Endothelial cell of umbilical vein (primary cell): ENCODE results near the gene RAB3IL1. TPM values are rescaled to one million over a fixed set of nuclear protein-coding genes. Genes with fewer than 3 reads are reported as not detected.

Experiments
- BruUV-seq: library from RNA; stranded (reverse); fragments of 400-500 nt; replicated peaks from 2 replicates; lab custom pipeline; 2021; lab: Mats Ljungman, UMichigan
- CTCF ChIA-PET: fragments of 300-600, 350-600 bp; sonication (Branson Sonifier 250); formaldehyde crosslinking; loops from one replicate; lab custom pipeline; 2021; ENCODE audit warnings: antibody characterized with exemption, inconsistent platforms; lab: Charles Lee
- POLR2A ChIA-PET: fragments of 300-600, 350-600 bp; sonication (Branson Sonifier 250); formaldehyde crosslinking; loops from one replicate; lab custom pipeline; 2021; ENCODE audit warnings: antibody characterized with exemption, inconsistent platforms; lab: Charles Lee
- DNase-seq: peaks from one replicate; pipeline ENCODE4 v3.0.0-alpha.2; 2011; ENCODE audit warnings: low read depth, low spot score
- FAIRE-seq: peaks from 2 replicates; lab custom pipeline; 2011; peaks lifted over from hg19 to GRCh38; lab: Jason Lieb, UNC
- H2AFZ ChIP-seq: 2 replicates; pipeline ENCODE4 v1.6.0; 2012; ENCODE audit warnings: low read depth, low read length, control low read depth, inconsistent platforms
- H3K27ac ChIP-seq: 2 replicates; pipeline ENCODE4 v1.5.1; 2011; ENCODE audit warnings: low read depth, mild to moderate bottlenecking, control low read depth, low read length, moderate library complexity; ENCODE audit not compliant: insufficient read depth
- H3K27me3 ChIP-seq, 2 experiments: 2 replicates each; pipeline versions ENCODE4 v1.6.0 to v1.6.1; 2011; ENCODE audit warnings: low read length in 2 of 2, mixed read lengths in 1 of 2; ENCODE audit not compliant: control insufficient read depth in 2 of 2, insufficient read depth in 2 of 2
- H3K36me3 ChIP-seq, 2 experiments: 2 replicates in 1 of 2; 3 replicates in 1 of 2; pipeline ENCODE4 v1.5.1; 2011; ENCODE audit warnings: low read length in 2 of 2, mild to moderate bottlenecking in 1 of 2, moderate library complexity in 1 of 2; ENCODE audit not compliant: control insufficient read depth in 2 of 2, insufficient read depth in 2 of 2; ENCODE audit errors: extremely low read depth in 1 of 2
- H3K4me1 ChIP-seq: 3 replicates; pipeline ENCODE4 v1.5.1; 2011; ENCODE audit warnings: mild to moderate bottlenecking, low read length; ENCODE audit not compliant: control insufficient read depth, insufficient read depth; ENCODE audit errors: extremely low read depth
- H3K4me2 ChIP-seq: 2 replicates; pipeline ENCODE4 v1.6.1; 2011; ENCODE audit warnings: low read length, control low read depth, mixed read lengths; ENCODE audit not compliant: insufficient read depth
- H3K4me3 ChIP-seq, 3 experiments: fragments of 200-600 bp in 1 of 3; sonication (generic), shearing (Covaris generic) in 1 of 3; replicated peaks in 1 of 3; 2 replicates each; pipeline ENCODE4 v1.5.1; 2011 to 2016; ENCODE audit warnings: control low read depth in 3 of 3, low read length in 3 of 3, mild to moderate bottlenecking in 2 of 3, inconsistent platforms in 1 of 3, low read depth in 1 of 3, moderate library complexity in 1 of 3; ENCODE audit not compliant: insufficient read depth in 1 of 3
- H3K79me2 ChIP-seq: 2 replicates; pipeline ENCODE4 v1.6.0; 2012; ENCODE audit warnings: low read length, inconsistent platforms; ENCODE audit not compliant: control insufficient read depth, insufficient read depth
- H3K9ac ChIP-seq: replicated peaks from 2 replicates; pipeline ENCODE3; 2011; ENCODE audit warnings: low read length, control low read depth; ENCODE audit not compliant: insufficient read depth; ENCODE audit errors: extremely low read depth
- H3K9me1 ChIP-seq: replicated peaks from 3 replicates; pipeline ENCODE4 v1.6.0; 2011; ENCODE audit warnings: mild to moderate bottlenecking, low read length; ENCODE audit not compliant: control insufficient read depth, insufficient read depth; ENCODE audit errors: extremely low read depth
- H3K9me3 ChIP-seq: replicated peaks from 2 replicates; pipeline ENCODE4 v1.5.1; 2012; ENCODE audit warnings: low read length, inconsistent platforms; ENCODE audit not compliant: control insufficient read depth, insufficient read depth
- H4K20me1 ChIP-seq: replicated peaks from 2 replicates; pipeline ENCODE3; 2011; ENCODE audit warnings: mild to moderate bottlenecking, low read length; ENCODE audit not compliant: control insufficient read depth, insufficient read depth; ENCODE audit errors: extremely low read depth
- CTCF ChIP-seq, 2 donors: IDR thresholded peaks; 1 replicate in 1 of 2; 2 replicates in 1 of 2; pipeline ENCODE4 v1.5.1; 2011; ENCODE audit warnings: low read length in 2 of 2, mild to moderate bottlenecking in 2 of 2, moderate library complexity in 2 of 2, control low read depth in 1 of 2, inconsistent platforms in 1 of 2, low read depth in 1 of 2; ENCODE audit not compliant: insufficient read depth in 1 of 2; ENCODE audit errors: extremely low read depth in 1 of 2
- FOS ChIP-seq: IDR thresholded peaks from 2 replicates; pipeline ENCODE4 v1.6.1; 2011; ENCODE audit warnings: mild to moderate bottlenecking, low read length, moderate library complexity, borderline replicate concordance; ENCODE audit not compliant: insufficient read depth
- GATA2 ChIP-seq: IDR thresholded peaks from 2 replicates; pipeline ENCODE4 v1.7.0; 2011; ENCODE audit warnings: low read depth, mild to moderate bottlenecking, moderate library complexity, mixed read lengths, low read length; ENCODE audit not compliant: insufficient read length, insufficient read depth
- MAX ChIP-seq: IDR thresholded peaks from 2 replicates; pipeline ENCODE4 v1.6.1; 2011; ENCODE audit not compliant: insufficient read depth, insufficient read length
- MYC ChIP-seq: IDR thresholded peaks from one replicate; pipeline ENCODE4 v1.6.1; 2011; ENCODE audit warnings: mild to moderate bottlenecking, low read depth, low read length
- dilution Hi-C: fragments of 300-500 bp; cut with MboI; formaldehyde crosslinking; loops from one replicate; pipeline ENCODE4 v1.15.0; 2019; ENCODE audit warnings: low sequenced_read_pairs; ENCODE audit not compliant: extremely low pct_ligation_motif_present
- intact Hi-C: fragments of 100-400 bp; cut with micrococcal nuclease; formaldehyde crosslinking; loops from one replicate; pipeline ENCODE4 v1.10.0; 2022
- polyA plus RNA-seq, 4 experiments: library from polyadenylated mRNA; depleted of rRNA in 3 of 4; stranded (reverse) in 3 of 4; unstranded in 1 of 4; fragments of >200 nt; gene quantifications; 2 replicates each; pipeline versions ENCODE4 v1.2.1 to v1.2.3, GENCODE V29; 2011 to 2012; ENCODE audit warnings: missing spikeins in 1 of 4
- total RNA-seq: library from RNA; stranded (reverse); gene quantifications from 2 replicates; pipeline ENCODE4 v1.2.3, GENCODE V29; 2021

The RAB3IL1 gene
- total and polyA plus RNA-seq, 2 donors (not counting 3 experiments of a cell fraction or from before 2014, with no cell fraction given), result 1.8 to 3.6 TPM

- Histone ChIP-seq H2AFZ (no peak overlapping the region), H3K9me1 (no peaks in the 10 kb centered on the region), H3K27me3 (peaks cover 6 to 13% of the 10 kb centered on the region in 2 experiments), H3K79me2 (no peaks in the 10 kb centered on the region), H3K4me1 (no peaks in the 10 kb centered on the region), H4K20me1 (no peaks in the 10 kb centered on the region), H3K4me3 (no peak overlapping the region), H3K9ac (no peak overlapping the region), H3K9me3 (no peaks in the 10 kb centered on the region), H3K36me3 (no peaks in the 10 kb centered on the region), H3K27ac (no peak overlapping the region), H3K4me2 (no peak overlapping the region)
- POLR2A ChIA-PET, result no interaction called here
- intact Hi-C loops, result loop anchor here (5.0 kb wide), 1 partner anchor 366 kb away; the partner anchor contains the start of gene SCGB1D4
- CTCF ChIA-PET, result interaction anchor here (1.2 to 4.2 kb wide), 4 partner anchors 17 to 177 kb away, joined by 5 to 18 read pairs (median 16); no protein-coding TSS in a partner anchor
- no peak for TF ChIP-seq CTCF (IDR thresholded peaks at IDR 0.05; ENCODE audit: extremely low read depth in 1 of 2, insufficient read depth in 1 of 2, low read depth in 1 of 2, low read length in 2 of 2)
- TF ChIP-seq MAX, result no peak
- no peak for TF ChIP-seq FOS
- TF ChIP-seq GATA2, result no peak
- TF ChIP-seq MYC, result no peak
- no TSS peak for BruUV-seq
- dilution Hi-C loops, result no loop called here
- DNase-seq, result no peak
- FAIRE-seq, result no peak
Measured at GRCh38 chr11:61930933-61931332, 13.6 kb upstream of the RAB3IL1 start.
